ENCODE measurements around the gene MARVELD3. TPM values are rescaled to one million over a fixed set of nuclear protein-coding genes. Genes with fewer than 3 reads are reported as not detected.

The MARVELD3 gene
- total and polyA plus RNA-seq, 9 of the 15 experiments (the other 6 are each of a cell fraction or from before 2014, with no cell fraction given) = 0.03 to 0.07 (median 0.07) TPM; not detected in 6

- TF ChIP-seq CEBPZ (IDR thresholded peaks at IDR 0.05; ENCODE audit: borderline replicate concordance, low read depth, low read length) (no peak), ZNF165 (CRISPR knock-in tag; IDR thresholded peaks at IDR 0.05; ENCODE audit: borderline replicate concordance) (no peak)
Measured at GRCh38 chr16:71618429-71618828, 7.6 kb upstream of the MARVELD3 start (continued).

- intact Hi-C loops (cut with micrococcal nuclease) (no loop called here), in situ Hi-C loops (cut with MboI) (no loop called here)
- POLR2A ChIA-PET = no interaction called here
- FAIRE-seq = no peak
- DNase-seq (ENCODE audit: extremely low read depth in 1 of 4, low spot score in 3 of 4) = no peak
- Histone ChIP-seq H3K9me1 (ENCODE audit: control insufficient read depth, insufficient read depth, low read length) (no peaks in the 10 kb centered on the region), H3K4me2 (ENCODE audit: insufficient read depth, low read length) (no peak overlapping the region), H3K79me2 (ENCODE audit: control insufficient read depth, insufficient read depth, low read length) (no peaks in the 10 kb centered on the region), H3K36me3 (ENCODE audit: control insufficient read depth, insufficient read depth, low read length) (no peaks in the 10 kb centered on the region), H2AFZ (ENCODE audit: low read depth, low read length) (no peak overlapping the region), H4K20me1 (replicated peaks; ENCODE audit: control insufficient read depth, insufficient read depth, low read length) (no peaks in the 10 kb centered on the region), H3K27me3 (ENCODE audit: control insufficient read depth in 2 of 2, insufficient read depth in 2 of 2, low read length in 2 of 2) (peaks cover 0 to 20% of the 10 kb centered on the region in 2 experiments; a peak in 3 of 5 replicates), H3K4me1 (replicated peaks in 1 of 2; ENCODE audit: control insufficient read depth in 2 of 2, insufficient read depth in 2 of 2, low read length in 2 of 2) (peaks cover 0 to 14% of the 10 kb centered on the region in 2 experiments; a peak in 2 of 5 replicates), H3K9me3 (replicated peaks; ENCODE audit: control insufficient read depth, insufficient read depth, low read depth, low read length) (no peaks in the 10 kb centered on the region), H3K27ac (ENCODE audit: extremely low read depth, low read depth, low read length) (no peak overlapping the region), H3K9ac (ENCODE audit: insufficient read depth in 1 of 2, low read depth in 2 of 2, low read length in 2 of 2) (no peak overlapping the region), H3K4me3 (no peak overlapping the region)
- no peak for ATAC-seq
- TF ChIP-seq NRF1 (conservative IDR thresholded peaks at IDR 0.05 in 1 of 2, IDR thresholded peaks at IDR 0.05 in 1 of 2) (no peak), CREBBP (IDR thresholded peaks at IDR 0.05; ENCODE audit: low read depth, low read length) (no peak), CEBPB (tag; IDR thresholded peaks at IDR 0.05) (no peak), RFX7 (CRISPR knock-in tag; IDR thresholded peaks at IDR 0.05) (no peak), MNT (conservative IDR thresholded peaks at IDR 0.05) (no peak), NCOA6 (IDR thresholded peaks at IDR 0.05) (no peak), ELK3 (CRISPR knock-in tag; IDR thresholded peaks at IDR 0.05) (no peak)
- no TSS peak for BruUV-seq (replicated peaks)
- CTCF ChIA-PET (ENCODE audit: low intra/inter-chr PET ratio) = no interaction called here
Measured at GRCh38 chr16:71622088-71622487, 3.9 kb upstream of the MARVELD3 start.
